Measurements from ENCODE around the gene PTPRM. TPM values are rescaled to one million over a fixed set of nuclear protein-coding genes. Genes with fewer than 3 reads are reported as not detected.

The PTPRM gene
- total RNA-seq, 1 experiment from 2014 or later: 14.5 TPM

- no peaks in the 10 kb centered on the region for H3K4me1 ChIP-seq (ENCODE audit: control insufficient read depth in 1 of 2, insufficient read depth in 2 of 2, low read length in 2 of 2)
- H3K79me2 ChIP-seq (ENCODE audit: insufficient read depth, low read length): no peaks in the 10 kb centered on the region
- RAD21 ChIA-PET (ENCODE audit: low non-redundant PET in 1 of 2, low total read pairs in 2 of 2, uncharacterized antibody in 2 of 2, unreplicated experiment in 2 of 2): no interaction called here
- no peaks in the 10 kb centered on the region for H3K27me3 ChIP-seq (ENCODE audit: insufficient read depth, low read length)
- CTCF ChIA-PET: no interaction called here
- no TSS peak for BruUV-seq (replicated peaks)
- ATAC-seq (no peak), DNase-seq (ENCODE audit: low read depth, low spot score) (no peak)
- no peaks in the 10 kb centered on the region for H3K9me2 ChIP-seq (ENCODE audit: insufficient read depth)
- no peaks in the 10 kb centered on the region for H3K9me3 ChIP-seq (ENCODE audit: control insufficient read depth in 1 of 2, insufficient read depth in 1 of 2, low read depth in 1 of 2, low read length in 2 of 2)
- H4K20me1 ChIP-seq (ENCODE audit: insufficient read depth): no peaks in the 10 kb centered on the region
- intact Hi-C loops (cut with micrococcal nuclease): no loop called here
- POLR2A ChIA-PET: no interaction called here
- no peak overlapping the region for H3K27ac ChIP-seq (ENCODE audit: low read depth, low read length)
- no peak for TF ChIP-seq ATF3 (IDR thresholded peaks at IDR 0.05)
- no peak for TF ChIP-seq SIN3A (IDR thresholded peaks at IDR 0.05; ENCODE audit: low read depth)
- no peak for TF ChIP-seq FOSL1 (IDR thresholded peaks at IDR 0.05; ENCODE audit: low read depth)
- TF ChIP-seq ZNF274 (IDR thresholded peaks at IDR 0.05; ENCODE audit: low read depth, low read length): no peak
- TF ChIP-seq JUND (IDR thresholded peaks at IDR 0.05): no peak
- TF ChIP-seq TCF7L2 (IDR thresholded peaks at IDR 0.05; ENCODE audit: borderline replicate concordance, extremely low read depth, insufficient read depth, insufficient read length): no peak
- TF ChIP-seq EGR1 (IDR thresholded peaks at IDR 0.05; ENCODE audit: low read depth): no peak
- TF ChIP-seq CEBPB (IDR thresholded peaks at IDR 0.05; ENCODE audit: low read depth): no peak
- TF ChIP-seq EZH2 (IDR thresholded peaks at IDR 0.05): no peak
- TF ChIP-seq ELF1 (IDR thresholded peaks at IDR 0.05; ENCODE audit: borderline replicate concordance, low read depth): no peak
- H2AFZ ChIP-seq (ENCODE audit: low read depth, low read length, poor library complexity, severe bottlenecking): no peak overlapping the region
- H3K4me3 ChIP-seq (replicated peaks in 1 of 2; ENCODE audit: low read depth in 1 of 2, low read length in 2 of 2): no peak overlapping the region
- H3K4me2 ChIP-seq (ENCODE audit: low read length): no peak overlapping the region
- H3K36me3 ChIP-seq (ENCODE audit: control insufficient read depth in 1 of 2, insufficient read depth in 2 of 2, low read length in 2 of 2): no peaks in the 10 kb centered on the region
- H3K9ac ChIP-seq (ENCODE audit: low read length): no peak overlapping the region
Measured at GRCh38 chr18:8450898-8451665, 884.0 kb downstream of the PTPRM start.

- ChIA-PET RAD21 (ENCODE audit: low non-redundant PET in 1 of 2, low total read pairs in 2 of 2, uncharacterized antibody in 2 of 2, unreplicated experiment in 2 of 2) (no interaction called here), CTCF (no interaction called here), POLR2A (no interaction called here)
- no peak for ATAC-seq
- no peak for DNase-seq (ENCODE audit: low read depth, low spot score)
- TF ChIP-seq CTCF (IDR thresholded peaks at IDR 0.05 in 2 of 3, conservative IDR thresholded peaks at IDR 0.05 in 1 of 3; ENCODE audit: borderline replicate concordance in 1 of 3, insufficient read depth in 1 of 3, low read depth in 2 of 3, low read length in 2 of 3): no peak
- no peak for TF ChIP-seq ATF3 (IDR thresholded peaks at IDR 0.05)
- TF ChIP-seq POLR2A (IDR thresholded peaks at IDR 0.05; ENCODE audit: borderline replicate concordance, extremely low read depth, insufficient read depth, insufficient read length): no peak
- no peak for TF ChIP-seq SP1 (IDR thresholded peaks at IDR 0.05; ENCODE audit: low read depth)
- TF ChIP-seq REST (IDR thresholded peaks at IDR 0.05; ENCODE audit: low read depth): no peak
- TF ChIP-seq TCF7L2 (IDR thresholded peaks at IDR 0.05; ENCODE audit: borderline replicate concordance, extremely low read depth, insufficient read depth, insufficient read length): no peak
- no peak overlapping the region for H3K4me2 ChIP-seq (ENCODE audit: low read length)
- no peaks in the 10 kb centered on the region for H3K79me2 ChIP-seq (ENCODE audit: insufficient read depth, low read length)
- H3K36me3 ChIP-seq (ENCODE audit: control insufficient read depth in 1 of 2, insufficient read depth in 2 of 2, low read length in 2 of 2): no peaks in the 10 kb centered on the region
- BruUV-seq (replicated peaks): no TSS peak
- no peak overlapping the region for H3K4me3 ChIP-seq (replicated peaks in 1 of 2; ENCODE audit: low read depth in 1 of 2, low read length in 2 of 2)
- no peaks in the 10 kb centered on the region for H4K20me1 ChIP-seq (ENCODE audit: insufficient read depth)
- H3K4me1 ChIP-seq (ENCODE audit: control insufficient read depth in 1 of 2, insufficient read depth in 2 of 2, low read length in 2 of 2): no peaks in the 10 kb centered on the region
- H3K27ac ChIP-seq (ENCODE audit: low read depth, low read length): no peak overlapping the region
- H3K9me2 ChIP-seq (ENCODE audit: insufficient read depth): no peaks in the 10 kb centered on the region
- H3K9ac ChIP-seq (ENCODE audit: low read length): no peak overlapping the region
- no peaks in the 10 kb centered on the region for H3K9me3 ChIP-seq (ENCODE audit: control insufficient read depth in 1 of 2, insufficient read depth in 1 of 2, low read depth in 1 of 2, low read length in 2 of 2)
- H3K27me3 ChIP-seq (ENCODE audit: insufficient read depth, low read length): no peaks in the 10 kb centered on the region
- H2AFZ ChIP-seq (ENCODE audit: low read depth, low read length, poor library complexity, severe bottlenecking): peak overlapping the region; percentile 57
- intact Hi-C loops (cut with micrococcal nuclease): no loop called here
Measured at GRCh38 chr18:8453528-8453927, 886.4 kb downstream of the PTPRM start.

Data from HCT116 (cell line).